HG03097 (cell line): Measurements from ENCODE around the gene BCAP29.
A peak's percentile ranks its signal among the peaks of the same experiment; 100 is the strongest.
"Not testable (repeated sequence)": the region's sequence is repeated elsewhere in the genome, so short reads cannot be mapped to it uniquely, and the experiment has no call there.

Source experiments
- ATAC-seq: cut with Tn5 transposase; IDR thresholded peaks from one replicate; pipeline ENCODE4 v1.9.1; 2021; ENCODE audit not compliant: unreplicated experiment, low FRiP score

The BCAP29 gene

GRCh38 chr7:107615910-107616680 lies 36.0 kb downstream of the BCAP29 start:
- no peak for ATAC-seq

GRCh38 chr7:107622429-107622828 lies 42.4 kb downstream of the BCAP29 start:
- peak; percentile 46 for ATAC-seq

- ATAC-seq = no peak
Observed at GRCh38 chr7:107622894-107623293, 42.8 kb downstream of the BCAP29 start.

- no peak for ATAC-seq
Observed at GRCh38 chr7:107627002-107627401, 47.0 kb downstream of the BCAP29 start.

- no peak for ATAC-seq
Observed at GRCh38 chr7:107628461-107629064, 48.5 kb downstream of the BCAP29 start.

- ATAC-seq = no peak
Observed at GRCh38 chr7:107630342-107630741, 50.3 kb downstream of the BCAP29 start.

- no peak for ATAC-seq
Observed at GRCh38 chr7:107631588-107632491, 51.8 kb downstream of the BCAP29 start.

- ATAC-seq = no peak
Observed at GRCh38 chr7:107632492-107632865, 52.4 kb downstream of the BCAP29 start.

GRCh38 chr7:107638594-107638993 lies 58.5 kb downstream of the BCAP29 start:
- ATAC-seq = peak; percentile 84

GRCh38 chr7:107639070-107639469 lies 59.0 kb downstream of the BCAP29 start:
- ATAC-seq = not testable (repeated sequence)

GRCh38 chr7:107641676-107642075 lies 61.6 kb downstream of the BCAP29 start:
- ATAC-seq = no peak

- no peak for ATAC-seq
Observed at GRCh38 chr7:107642501-107642900, 62.5 kb downstream of the BCAP29 start.

- no peak for ATAC-seq
Observed at GRCh38 chr7:107643407-107643806, 63.4 kb downstream of the BCAP29 start.

- no peak for ATAC-seq
Observed at GRCh38 chr7:107643938-107644308, 63.9 kb downstream of the BCAP29 start.

- ATAC-seq = no peak
Observed at GRCh38 chr7:107644309-107644974, 64.4 kb downstream of the BCAP29 start.

- no peak for ATAC-seq
Observed at GRCh38 chr7:107652642-107653041, 72.6 kb downstream of the BCAP29 start.

GRCh38 chr7:107658467-107658866 lies 78.4 kb downstream of the BCAP29 start:
- ATAC-seq = no peak

- ATAC-seq = no peak
Observed at GRCh38 chr7:107659666-107660065, 79.6 kb downstream of the BCAP29 start.

- no peak for ATAC-seq
Observed at GRCh38 chr7:107660381-107661080, 80.5 kb downstream of the BCAP29 start, which contains the start of gene SLC26A4. Gene SLC26A4, plus strand, starts transcription at chr7:107660828. Its CDS starts 814 bp downstream, at chr7:107661642.
